Sigmoid colon (tissue), 4 donors: Measurements from ENCODE around the gene TNIK.

ENCODE experiments used
- POLR2A ChIP-seq, 2 donors: fragments of 450-650 bp; IDR thresholded peaks; one replicate each; pipeline ENCODE4 v1.6.1; 2016; ENCODE audit warnings: antibody characterized with exemption in 2 of 2, mild to moderate bottlenecking in 2 of 2, moderate library complexity in 2 of 2
- POLR2AphosphoS5 ChIP-seq, 4 donors: sonication (generic); formaldehyde crosslinking; IDR thresholded peaks; one replicate each; pipeline ENCODE4 v1.6.1; 2017; ENCODE audit warnings: antibody characterized with exemption in 4 of 4
- TF ChIP-seq, protein P1 (sequence below), 4 experiments: fragments of 450-650 bp in 3 of 4; fragments of 200-600 bp in 1 of 4; IDR thresholded peaks; one replicate each; pipeline ENCODE4 v1.5.1; 2016 to 2019; ENCODE audit warnings: antibody characterized with exemption in 4 of 4, mild to moderate bottlenecking in 3 of 4, moderate library complexity in 2 of 4

DNA sequence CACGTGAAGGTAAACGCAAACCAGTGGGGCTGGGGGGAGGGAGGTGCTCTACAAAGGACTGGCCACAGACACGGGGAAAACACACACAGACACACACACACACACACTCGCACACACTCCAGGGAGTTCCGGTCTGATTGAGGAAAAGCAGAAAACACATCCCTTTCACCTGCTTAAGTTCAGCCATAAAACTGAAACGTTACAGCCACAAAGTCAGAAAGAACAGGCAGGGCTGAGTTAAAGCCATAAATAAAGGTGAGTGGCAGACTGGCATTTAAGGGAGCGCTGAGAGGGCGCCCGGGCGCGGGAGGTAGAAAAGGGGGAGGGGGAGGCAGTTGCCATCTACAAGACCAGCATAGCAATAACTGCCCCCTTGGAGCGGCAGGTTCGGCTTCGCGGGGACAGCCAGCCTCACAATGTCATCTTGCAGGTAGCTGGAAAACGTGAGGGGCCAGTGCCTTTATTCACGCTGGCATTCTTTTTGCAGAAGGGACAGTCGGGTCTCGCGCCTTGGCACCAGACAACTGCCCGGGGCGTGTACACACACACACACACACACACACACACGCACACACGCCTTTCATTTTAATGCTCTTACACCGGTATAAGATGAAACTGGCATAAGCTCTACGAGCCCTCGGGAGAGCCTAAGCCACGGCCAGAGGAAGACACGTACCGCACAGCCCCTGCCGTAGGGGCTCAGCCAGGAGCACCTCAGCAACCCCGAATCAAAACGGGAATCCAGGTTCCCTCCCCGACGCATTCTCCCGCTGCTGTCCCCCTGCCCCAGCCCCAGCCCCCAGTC, 866 bp downstream of the TNIK start:
- TF ChIP-seq POLR2A (IDR thresholded peaks at IDR 0.05) (no peak), POLR2AphosphoS5 (IDR thresholded peaks at IDR 0.05) (peak in 2 of 4 donors; percentile 81 to 83)
- TF ChIP-seq, protein P1, sequence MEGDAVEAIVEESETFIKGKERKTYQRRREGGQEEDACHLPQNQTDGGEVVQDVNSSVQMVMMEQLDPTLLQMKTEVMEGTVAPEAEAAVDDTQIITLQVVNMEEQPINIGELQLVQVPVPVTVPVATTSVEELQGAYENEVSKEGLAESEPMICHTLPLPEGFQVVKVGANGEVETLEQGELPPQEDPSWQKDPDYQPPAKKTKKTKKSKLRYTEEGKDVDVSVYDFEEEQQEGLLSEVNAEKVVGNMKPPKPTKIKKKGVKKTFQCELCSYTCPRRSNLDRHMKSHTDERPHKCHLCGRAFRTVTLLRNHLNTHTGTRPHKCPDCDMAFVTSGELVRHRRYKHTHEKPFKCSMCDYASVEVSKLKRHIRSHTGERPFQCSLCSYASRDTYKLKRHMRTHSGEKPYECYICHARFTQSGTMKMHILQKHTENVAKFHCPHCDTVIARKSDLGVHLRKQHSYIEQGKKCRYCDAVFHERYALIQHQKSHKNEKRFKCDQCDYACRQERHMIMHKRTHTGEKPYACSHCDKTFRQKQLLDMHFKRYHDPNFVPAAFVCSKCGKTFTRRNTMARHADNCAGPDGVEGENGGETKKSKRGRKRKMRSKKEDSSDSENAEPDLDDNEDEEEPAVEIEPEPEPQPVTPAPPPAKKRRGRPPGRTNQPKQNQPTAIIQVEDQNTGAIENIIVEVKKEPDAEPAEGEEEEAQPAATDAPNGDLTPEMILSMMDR (IDR thresholded peaks at IDR 0.05): no peak
